GM23248 (cell line): ENCODE measurements around the gene STPG1. TPM values are rescaled to one million over a fixed set of nuclear protein-coding genes. Genes with fewer than 3 reads are reported as not detected.

ENCODE experiments used
- DNase-seq: peaks from one replicate; pipeline ENCODE4 v3.0.0-alpha.2; 2015
- H2AFZ ChIP-seq: fragments of 200-600 bp; sonication (generic); 2 replicates; pipeline ENCODE4 v1.6.1; 2016; ENCODE audit warnings: antibody characterized with exemption
- H3F3A ChIP-seq: fragments of 200-600 bp; sonication (generic); 2 replicates; pipeline ENCODE4 v1.6.1; 2016; ENCODE audit warnings: mild to moderate bottlenecking, antibody characterized with exemption, mixed run types; ENCODE audit not compliant: insufficient read depth
- H3K27ac ChIP-seq: fragments of 200-600 bp; sonication (generic); 2 replicates; pipeline ENCODE4 v1.5.1; 2016; ENCODE audit warnings: mild to moderate bottlenecking
- H3K27me3 ChIP-seq: fragments of 200-600 bp; sonication (generic); replicated peaks from 2 replicates; pipeline ENCODE4 v1.6.1; 2016; ENCODE audit warnings: mild to moderate bottlenecking; ENCODE audit not compliant: insufficient read depth
- H3K36me3 ChIP-seq: fragments of 200-600 bp; sonication (generic); 2 replicates; pipeline ENCODE4 v1.6.1; 2016; ENCODE audit warnings: low read depth, mild to moderate bottlenecking
- H3K4me1 ChIP-seq: fragments of 200-600 bp; sonication (generic); 2 replicates; pipeline ENCODE4 v1.6.1; 2016; ENCODE audit warnings: mild to moderate bottlenecking; ENCODE audit not compliant: insufficient read depth
- H3K4me2 ChIP-seq: fragments of 200-600 bp; sonication (generic); one replicate; pipeline ENCODE4 v1.6.1; 2016; ENCODE audit warnings: mild to moderate bottlenecking; ENCODE audit not compliant: unreplicated experiment
- H3K4me3 ChIP-seq: fragments of 200-600 bp; sonication (generic); 2 replicates; pipeline ENCODE4 v1.5.1; 2016; ENCODE audit warnings: mild to moderate bottlenecking
- H3K79me2 ChIP-seq: fragments of 200-600 bp; sonication (generic); 2 replicates; pipeline ENCODE4 v1.6.1; 2016; ENCODE audit warnings: mild to moderate bottlenecking; ENCODE audit not compliant: insufficient read depth
- H3K9ac ChIP-seq: fragments of 200-600 bp; sonication (generic); 2 replicates; pipeline ENCODE4 v1.6.1; 2016; ENCODE audit warnings: mild to moderate bottlenecking
- H3K9me2 ChIP-seq: fragments of 200-600 bp; sonication (generic); 2 replicates; pipeline ENCODE4 v1.6.1; 2016; ENCODE audit warnings: mixed run types, mild to moderate bottlenecking, moderate library complexity; ENCODE audit not compliant: insufficient read depth
- H3K9me3 ChIP-seq: fragments of 200-600 bp; sonication (generic); one replicate; pipeline ENCODE4 v1.6.1; 2017; ENCODE audit warnings: low read depth
- H4K20me1 ChIP-seq: fragments of 200-600 bp; sonication (generic); 2 replicates; pipeline ENCODE4 v1.6.0; 2016; ENCODE audit not compliant: insufficient read depth
- EZH2 ChIP-seq: fragments of 200-600 bp; sonication (generic); IDR thresholded peaks from 2 replicates; pipeline ENCODE4 v1.6.1; 2018; ENCODE audit warnings: antibody characterized with exemption, mild to moderate bottlenecking; ENCODE audit not compliant: insufficient read depth, poor library complexity, severe bottlenecking
- EZH2phosphoT487 ChIP-seq: fragments of 200-600 bp; sonication (generic); IDR thresholded peaks from 2 replicates; pipeline ENCODE4 v1.6.1; 2018; ENCODE audit warnings: antibody characterized with exemption, moderate library complexity, mild to moderate bottlenecking, low read depth; ENCODE audit not compliant: insufficient read depth
- WGBS, 2 experiments: methylation state at CpG; one replicate each; pipeline ENCODE4 v1.1.6; 2015 to 2017; ENCODE audit warnings: low lambda C conversion rate in 2 of 2, low coverage in 1 of 2; ENCODE audit errors: missing lambda C conversion rate in 2 of 2; 5-methylcytosine and 5-hydroxymethylcytosine counted together
- in situ Hi-C: fragments of 300-500 bp; cut with MboI; formaldehyde crosslinking; loops from 2 replicates; pipeline ENCODE4 v1.15.0; 2020
- polyA plus RNA-seq: library from polyadenylated mRNA; unstranded; fragments of >200 nt; fragmentation: Nextera tagmentation; extraction: Ambion mirVana; gene quantifications from 2 replicates; pipeline ENCODE4 v1.2.1, GENCODE V29; 2016
- total RNA-seq: library from RNA; depleted of rRNA; stranded (reverse); fragments of >200 nt; shearing (Covaris generic); gene quantifications from 2 replicates; pipeline ENCODE4 v1.2.3, GENCODE V29; 2014

The STPG1 gene
- total and polyA plus RNA-seq, 2 experiments from 2014 or later, result 7.9 to 9.2 TPM

GRCh38 chr1:24341260-24341659 lies 72.3 kb downstream of the STPG1 start:
- in situ Hi-C loops, result no loop called here
- DNase-seq, result no peak
- no peaks in the 10 kb centered on the region for H3K36me3 ChIP-seq
- H3F3A ChIP-seq, result no peaks in the 10 kb centered on the region
- no peaks in the 10 kb centered on the region for H3K79me2 ChIP-seq
- H3K27me3 ChIP-seq, result no peaks in the 10 kb centered on the region
- no peak overlapping the region for H3K4me2 ChIP-seq
- WGBS, 2 experiments, result 90 to 93% methylated on average over 8 of the region's 8 CpGs
- no peak overlapping the region for H3K4me3 ChIP-seq
- TF ChIP-seq EZH2 (no peak), EZH2phosphoT487 (no peak)
- no peaks in the 10 kb centered on the region for H3K9me3 ChIP-seq
- no peak overlapping the region for H3K27ac ChIP-seq
- no peaks in the 10 kb centered on the region for H3K9me2 ChIP-seq
- H3K4me1 ChIP-seq, result no peaks in the 10 kb centered on the region
- H2AFZ ChIP-seq, result no peak overlapping the region
- no peak overlapping the region for H3K9ac ChIP-seq
- H4K20me1 ChIP-seq, result no peaks in the 10 kb centered on the region

- no peaks in the 10 kb centered on the region for H3K9me2 ChIP-seq
- H3K27ac ChIP-seq, result no peak overlapping the region
- no peaks in the 10 kb centered on the region for H3K36me3 ChIP-seq
- no peaks in the 10 kb centered on the region for H3K27me3 ChIP-seq
- H4K20me1 ChIP-seq, result no peaks in the 10 kb centered on the region
- no peak for TF ChIP-seq EZH2
- TF ChIP-seq EZH2phosphoT487, result no peak
- H3K9me3 ChIP-seq, result no peaks in the 10 kb centered on the region
- no peak overlapping the region for H3K9ac ChIP-seq
- in situ Hi-C loops, result no loop called here
- no peak for DNase-seq
- no peaks in the 10 kb centered on the region for H3K4me1 ChIP-seq
- H3K4me2 ChIP-seq, result no peak overlapping the region
- no peak overlapping the region for H2AFZ ChIP-seq
- H3K4me3 ChIP-seq, result no peak overlapping the region
- no peaks in the 10 kb centered on the region for H3K79me2 ChIP-seq
- WGBS, 2 experiments, result 67 to 73% methylated on average over 8 of the region's 8 CpGs
- no peaks in the 10 kb centered on the region for H3F3A ChIP-seq
Measured at GRCh38 chr1:24340770-24341169, 72.8 kb downstream of the STPG1 start.

- Histone ChIP-seq H2AFZ (no peak overlapping the region), H3F3A (no peaks in the 10 kb centered on the region), H3K27ac (no peak overlapping the region), H3K4me2 (no peak overlapping the region), H3K36me3 (no peaks in the 10 kb centered on the region), H4K20me1 (no peaks in the 10 kb centered on the region), H3K4me1 (no peaks in the 10 kb centered on the region), H3K4me3 (no peak overlapping the region), H3K27me3 (no peaks in the 10 kb centered on the region), H3K9ac (no peak overlapping the region), H3K9me3 (no peaks in the 10 kb centered on the region), H3K9me2 (no peaks in the 10 kb centered on the region), H3K79me2 (no peaks in the 10 kb centered on the region)
- in situ Hi-C loops, result no loop called here
- TF ChIP-seq EZH2phosphoT487, result no peak
- no peak for TF ChIP-seq EZH2
- DNase-seq, result no peak
- WGBS, 2 experiments, result 85 to 87% methylated on average over 8 of the region's 8 CpGs
Measured at GRCh38 chr1:24339996-24340395, 73.6 kb downstream of the STPG1 start.

GRCh38 chr1:24338447-24338846 lies 75.1 kb downstream of the STPG1 start:
- 78 to 81% methylated on average over 5 of the region's 5 CpGs for WGBS, 2 experiments
- H3K27ac ChIP-seq, result no peak overlapping the region
- no peaks in the 10 kb centered on the region for H3K79me2 ChIP-seq
- H3K9me3 ChIP-seq, result no peaks in the 10 kb centered on the region
- no peaks in the 10 kb centered on the region for H3F3A ChIP-seq
- H3K9me2 ChIP-seq, result no peaks in the 10 kb centered on the region
- no peaks in the 10 kb centered on the region for H3K27me3 ChIP-seq
- no peak overlapping the region for H2AFZ ChIP-seq
- in situ Hi-C loops, result no loop called here
- no peak overlapping the region for H3K4me3 ChIP-seq
- H3K9ac ChIP-seq, result no peak overlapping the region
- TF ChIP-seq EZH2phosphoT487, result no peak
- no peak for TF ChIP-seq EZH2
- H3K4me2 ChIP-seq, result no peak overlapping the region
- no peaks in the 10 kb centered on the region for H3K36me3 ChIP-seq
- no peaks in the 10 kb centered on the region for H3K4me1 ChIP-seq
- no peak for DNase-seq
- no peaks in the 10 kb centered on the region for H4K20me1 ChIP-seq

GRCh38 chr1:24337455-24337854 lies 76.1 kb downstream of the STPG1 start:
- 90 to 93% methylated on average over 4 of the region's 4 CpGs for WGBS, 2 experiments

More at GRCh38 chr1:24337455-24337854, 76.1 kb downstream of the STPG1 start:
- H3K27ac ChIP-seq, result no peak overlapping the region
- no peak overlapping the region for H3K4me3 ChIP-seq
- no peaks in the 10 kb centered on the region for H3F3A ChIP-seq
- H3K9me3 ChIP-seq, result no peaks in the 10 kb centered on the region
- no peaks in the 10 kb centered on the region for H3K4me1 ChIP-seq
- no peaks in the 10 kb centered on the region for H3K9me2 ChIP-seq
- in situ Hi-C loops, result no loop called here
- H3K9ac ChIP-seq, result no peak overlapping the region
- TF ChIP-seq EZH2 (no peak), EZH2phosphoT487 (no peak)
- H3K4me2 ChIP-seq, result no peak overlapping the region
- H3K27me3 ChIP-seq, result no peaks in the 10 kb centered on the region
- no peak overlapping the region for H2AFZ ChIP-seq
- no peaks in the 10 kb centered on the region for H4K20me1 ChIP-seq
- DNase-seq, result no peak
- no peaks in the 10 kb centered on the region for H3K79me2 ChIP-seq
- no peaks in the 10 kb centered on the region for H3K36me3 ChIP-seq
